ENCODE results near the gene SOWAHD.
A peak's percentile ranks its signal among the peaks of the same experiment; 100 is the strongest.
"Not testable (repeated sequence)": the region's sequence is repeated elsewhere in the genome, so short reads cannot be mapped to it uniquely, and the experiment has no call there.

SOWAHD gene

GRCh38 chrX:119757979-119758730 is at the start of gene SOWAHD:
TSS of gene SOWAHD (plus strand) at chrX:119758588. CDS start at chrX:119758668, 80 bp downstream.
- no peak for DNase-seq (ENCODE audit: low read depth, low spot score)

- DNase-seq (ENCODE audit: low read depth, low spot score), result no peak
These were observed 49.5 kb upstream of the SOWAHD start for GRCh38 chrX:119708936-119709335.

- DNase-seq (ENCODE audit: low read depth, low spot score), result no peak
These were observed 48.8 kb upstream of the SOWAHD start for GRCh38 chrX:119709630-119710029.

GRCh38 chrX:119721487-119721886 is 36.9 kb upstream of the SOWAHD start:
- DNase-seq (ENCODE audit: low read depth, low spot score), result no peak

- no peak for DNase-seq (ENCODE audit: low read depth, low spot score)
These were observed 36.5 kb upstream of the SOWAHD start for GRCh38 chrX:119721926-119722325.

GRCh38 chrX:119726900-119727555 is 31.4 kb upstream of the SOWAHD start:
- no peak for DNase-seq (ENCODE audit: low read depth, low spot score)

- DNase-seq (ENCODE audit: low read depth, low spot score), result no peak
These were observed 29.9 kb upstream of the SOWAHD start for GRCh38 chrX:119728487-119728886.

- DNase-seq (ENCODE audit: low read depth, low spot score), result peak; percentile 11
These were observed 28.8 kb upstream of the SOWAHD start for GRCh38 chrX:119729408-119730201.

- no peak for DNase-seq (ENCODE audit: low read depth, low spot score)
These were observed 23.5 kb upstream of the SOWAHD start for GRCh38 chrX:119734897-119735339.

- DNase-seq (ENCODE audit: low read depth, low spot score), result no peak
These were observed 22.9 kb upstream of the SOWAHD start for GRCh38 chrX:119735467-119735866.

GRCh38 chrX:119736206-119736764 is 22.1 kb upstream of the SOWAHD start:
- DNase-seq (ENCODE audit: low read depth, low spot score), result no peak

GRCh38 chrX:119738742-119739141 is 19.6 kb upstream of the SOWAHD start:
- no peak for DNase-seq (ENCODE audit: low read depth, low spot score)

- DNase-seq (ENCODE audit: low read depth, low spot score), result no peak
These were observed 13.0 kb upstream of the SOWAHD start for GRCh38 chrX:119745283-119745848.

- DNase-seq (ENCODE audit: low read depth, low spot score), result not testable (repeated sequence)
These were observed 8.3 kb upstream of the SOWAHD start for GRCh38 chrX:119750131-119750530.

- not testable (repeated sequence) for DNase-seq (ENCODE audit: low read depth, low spot score)
These were observed 7.6 kb upstream of the SOWAHD start for GRCh38 chrX:119750751-119751150.

GRCh38 chrX:119753001-119753400 is 5.4 kb upstream of the SOWAHD start:
- DNase-seq (ENCODE audit: low read depth, low spot score), result no peak

GRCh38 chrX:119753639-119754257 is 4.6 kb upstream of the SOWAHD start:
- peak; percentile 11 for DNase-seq (ENCODE audit: low read depth, low spot score)

GRCh38 chrX:119755981-119756533 is 2.3 kb upstream of the SOWAHD start:
- DNase-seq (ENCODE audit: low read depth, low spot score), result no peak

GRCh38 chrX:119756926-119757635 is 1.3 kb upstream of the SOWAHD start:
- DNase-seq (ENCODE audit: low read depth, low spot score), result no peak

GRCh38 chrX:119757646-119757978 is 776 bp upstream of the SOWAHD start:
- no peak for DNase-seq (ENCODE audit: low read depth, low spot score)
